ENCODE results near the gene KIF2A.

Gene KIF2A

DNA sequence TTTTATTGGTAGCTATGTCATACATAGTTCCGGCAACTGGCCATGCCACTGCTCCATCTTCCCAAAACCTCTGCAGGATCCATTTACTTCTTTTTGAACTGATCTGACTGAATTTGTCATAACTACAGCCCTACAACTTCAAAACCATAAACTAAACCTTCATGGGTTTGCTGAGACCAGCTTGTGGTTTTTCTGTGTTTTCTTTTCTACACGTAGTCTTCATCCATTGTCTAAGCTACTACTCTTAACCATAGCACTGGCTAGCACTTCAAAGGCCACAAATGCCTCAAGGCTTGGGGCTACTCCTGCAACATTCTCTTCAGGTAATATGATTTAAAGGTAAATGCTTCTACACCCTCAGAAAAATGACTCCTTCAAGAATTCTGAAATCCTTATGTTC lies 9.0 kb upstream of the KIF2A start:
- no peak for DNase-seq

DNA sequence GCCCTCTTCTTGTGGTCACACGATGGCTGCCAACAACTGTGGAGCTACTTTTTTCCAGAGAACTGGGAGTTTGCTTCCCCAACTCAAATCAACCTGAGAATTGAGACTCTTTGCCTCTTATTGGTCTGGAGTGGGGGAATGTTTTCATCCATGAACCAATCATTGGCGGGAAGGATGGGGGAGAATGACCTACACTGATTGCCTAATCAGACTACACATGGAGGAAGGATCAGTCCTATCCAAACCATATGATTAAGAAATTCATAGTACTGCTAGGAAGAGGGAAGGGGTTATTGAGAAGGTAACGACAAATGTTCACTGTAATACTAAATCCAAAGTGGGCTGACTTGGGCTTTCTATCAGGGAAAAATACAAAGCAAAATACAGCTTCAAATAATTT lies 7.9 kb upstream of the KIF2A start:
- DNase-seq = no peak

DNA sequence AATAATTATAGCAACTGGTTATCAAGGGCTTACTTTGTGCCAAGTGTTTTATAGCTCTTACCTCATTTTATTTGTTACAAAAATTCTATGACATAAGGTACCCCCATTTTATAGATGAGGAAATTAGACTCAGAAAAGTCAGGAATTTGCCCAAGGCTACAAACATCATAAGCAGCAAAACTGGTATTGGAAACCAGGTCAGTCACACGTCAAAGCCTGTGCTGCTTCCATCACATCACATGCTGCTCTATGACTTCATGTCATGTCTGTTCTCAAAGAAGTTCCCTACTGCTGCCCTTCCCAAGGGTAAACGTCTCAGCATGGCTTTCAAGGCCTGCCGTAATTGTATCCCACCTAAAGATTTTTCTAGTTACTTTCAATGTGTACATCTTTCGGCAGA lies 6.9 kb upstream of the KIF2A start:
- DNase-seq = no peak

DNA sequence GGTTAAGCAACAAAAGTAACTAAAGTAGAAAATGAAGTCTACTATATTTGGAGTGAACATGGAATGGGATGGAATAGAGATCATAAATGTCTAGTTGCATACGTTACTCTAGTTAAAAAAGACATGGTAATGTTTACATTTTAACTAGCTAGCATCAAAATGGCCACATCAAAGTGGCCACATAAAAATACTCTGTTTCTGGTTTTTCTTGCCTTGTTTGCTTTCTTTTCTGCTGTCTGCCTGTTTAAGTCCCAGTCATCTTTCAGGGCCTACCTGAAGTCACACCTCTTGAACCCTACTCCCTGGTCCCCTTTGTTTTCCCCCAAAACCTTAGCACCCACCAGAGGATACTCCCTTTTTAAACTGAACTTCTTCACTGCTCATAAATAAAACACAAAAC lies 6.4 kb upstream of the KIF2A start:
- no peak for DNase-seq

DNA sequence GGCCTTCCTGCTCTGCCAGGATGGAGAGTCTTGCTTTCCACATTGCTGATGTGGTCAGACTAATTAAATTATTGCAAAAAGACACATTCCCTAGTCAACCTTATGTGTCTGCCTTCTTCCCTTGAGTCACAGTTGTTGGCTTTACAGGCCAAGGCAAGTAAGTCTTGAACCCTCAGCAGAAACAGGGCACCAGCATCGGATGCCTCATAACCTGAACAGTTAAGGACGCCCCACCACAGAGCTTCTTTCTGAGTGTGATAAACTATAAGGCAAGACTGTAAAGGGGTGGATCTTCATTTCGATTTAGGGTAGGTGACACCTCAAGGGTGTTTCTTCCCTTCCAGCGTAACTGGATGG lies 670 bp upstream of the KIF2A start:
- DNase-seq = no peak

DNA sequence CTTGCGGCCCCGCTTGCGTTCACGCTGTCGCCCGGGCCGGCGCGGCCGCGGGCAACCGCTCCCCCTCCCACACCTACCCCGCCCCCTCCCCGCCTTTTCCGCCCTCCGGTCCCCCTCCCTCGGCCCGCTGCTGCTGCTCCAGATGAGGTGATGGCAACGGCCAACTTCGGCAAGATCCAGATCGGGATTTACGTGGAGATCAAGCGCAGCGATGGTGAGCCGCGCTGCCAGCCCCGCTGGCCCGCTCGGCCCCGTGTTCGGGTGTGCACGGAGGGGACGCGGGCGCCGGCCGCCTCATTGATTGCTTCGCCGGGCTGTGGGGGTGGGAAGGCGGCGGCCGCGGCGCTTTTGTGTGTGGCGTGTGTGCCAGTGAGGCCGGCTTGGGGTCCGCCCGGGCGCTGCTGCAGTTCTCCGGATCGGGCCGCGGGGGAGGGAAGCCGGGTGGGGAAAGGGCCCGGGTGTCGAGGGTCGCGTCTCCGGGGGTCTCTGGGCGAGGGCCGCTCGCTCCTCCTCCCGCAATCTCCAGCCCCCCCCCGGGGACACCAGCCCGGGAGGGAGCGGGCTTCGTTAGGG lies 403 bp downstream of the KIF2A start:
- DNase-seq = no peak

DNA sequence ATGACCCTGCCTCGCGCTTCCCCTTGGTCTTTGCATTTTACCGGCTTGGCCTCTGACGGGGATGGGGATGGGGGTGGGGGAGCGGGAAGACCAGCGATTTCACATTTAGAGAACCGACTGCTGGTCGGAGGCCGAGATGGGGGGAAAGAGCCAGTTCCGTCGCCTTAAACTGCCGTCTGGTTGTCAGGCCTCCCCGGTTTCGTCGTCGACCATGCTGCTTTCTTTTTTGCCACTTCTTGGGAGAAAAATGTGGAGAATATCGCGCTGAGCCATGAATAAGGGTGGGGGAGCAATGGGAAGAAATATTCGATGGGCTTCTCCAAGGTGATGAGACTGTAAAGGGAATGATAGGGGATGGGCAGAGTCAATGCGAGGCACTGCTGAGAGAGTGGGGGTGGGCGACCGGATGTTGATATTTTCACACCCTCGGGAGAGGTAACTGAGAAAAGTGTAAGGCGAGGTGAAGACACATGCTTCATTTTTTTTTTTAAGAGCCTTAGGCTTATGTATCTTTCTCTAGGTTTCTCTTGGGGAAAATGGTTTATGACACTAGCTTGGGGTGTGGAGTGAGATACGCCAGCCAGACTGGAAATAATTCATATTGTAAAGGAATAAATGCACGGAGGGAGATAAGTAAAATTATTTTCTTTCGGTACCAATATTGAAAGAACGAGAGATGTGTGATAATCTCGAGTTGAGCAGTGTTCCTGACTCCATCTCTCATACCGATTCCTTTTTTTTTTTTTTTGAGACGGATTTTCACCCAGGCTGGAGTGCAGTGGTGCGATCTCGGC lies 1.1 kb downstream of the KIF2A start:
- peak; percentile 68 for DNase-seq

DNA sequence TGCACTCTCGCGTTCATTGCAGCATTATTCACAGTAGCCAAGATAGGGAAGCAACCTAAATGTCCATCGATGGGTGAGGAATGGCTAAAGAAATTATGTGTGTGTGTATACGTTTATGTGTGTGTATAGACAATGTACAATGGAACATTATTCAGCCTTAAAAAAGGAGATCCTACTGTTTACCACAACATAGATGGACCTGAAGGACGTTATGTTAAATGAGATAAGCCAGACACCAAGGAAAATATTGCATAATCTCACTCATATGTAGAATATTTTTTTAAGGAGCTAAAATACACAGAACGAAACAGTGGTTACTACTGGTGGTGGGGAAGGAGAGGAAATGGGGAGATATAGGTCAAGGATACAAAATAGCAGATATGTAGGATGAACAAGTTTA lies 2.4 kb downstream of the KIF2A start:
- peak; percentile 68 for DNase-seq

DNA sequence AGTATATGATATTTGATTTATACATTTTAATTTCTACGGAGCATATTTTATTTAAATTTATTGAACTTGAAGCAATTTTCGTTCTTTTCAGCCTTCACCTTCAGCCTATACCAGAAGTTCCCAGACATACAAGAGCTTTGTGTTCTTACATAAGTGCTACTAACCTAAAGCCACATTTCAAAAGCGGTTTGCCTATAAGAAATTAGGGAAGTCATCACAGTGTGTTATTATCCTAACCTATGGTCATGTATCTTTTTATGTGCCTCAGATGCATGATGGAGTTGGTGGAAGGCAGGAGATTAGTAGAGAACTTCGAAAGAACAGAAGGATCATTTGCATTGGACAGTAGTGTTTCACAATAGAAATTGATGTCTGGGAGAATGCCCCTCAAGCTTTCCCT lies 3.1 kb downstream of the KIF2A start:
- DNase-seq = peak; percentile 24

DNA sequence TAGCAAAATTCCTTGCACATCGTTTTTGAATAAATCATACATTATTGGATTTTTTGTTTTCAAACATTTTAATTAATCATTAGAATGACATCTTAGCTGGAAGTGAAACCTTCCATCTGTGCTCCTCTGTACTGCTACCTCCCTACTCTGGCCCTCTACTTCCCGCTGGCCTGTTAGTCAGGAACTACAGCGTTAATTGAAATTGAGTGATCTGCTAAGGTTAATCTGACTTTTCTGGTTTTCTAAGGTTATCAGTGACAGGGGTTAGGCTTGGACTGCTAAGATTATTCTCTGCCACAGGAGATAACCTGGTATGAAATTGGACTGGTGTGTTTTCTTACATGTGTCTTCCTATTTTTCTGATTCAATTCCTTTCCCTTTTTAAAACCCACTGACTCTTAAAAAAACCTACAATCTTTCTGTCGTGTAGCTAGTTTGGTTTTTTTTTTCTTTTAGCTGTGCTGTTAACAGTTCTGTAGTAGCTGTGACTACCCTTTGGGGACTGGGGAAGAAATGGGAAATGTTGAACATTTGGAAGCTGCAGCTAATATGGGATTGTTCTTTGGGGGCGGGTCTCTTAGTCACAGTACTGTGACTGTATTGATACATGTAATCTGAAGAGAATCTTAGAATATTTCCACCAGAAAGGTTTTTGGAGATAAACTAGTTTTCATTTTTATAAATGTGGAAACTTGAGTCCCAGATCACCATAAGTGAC lies 4.6 kb downstream of the KIF2A start:
- peak; percentile 82 for DNase-seq

DNA sequence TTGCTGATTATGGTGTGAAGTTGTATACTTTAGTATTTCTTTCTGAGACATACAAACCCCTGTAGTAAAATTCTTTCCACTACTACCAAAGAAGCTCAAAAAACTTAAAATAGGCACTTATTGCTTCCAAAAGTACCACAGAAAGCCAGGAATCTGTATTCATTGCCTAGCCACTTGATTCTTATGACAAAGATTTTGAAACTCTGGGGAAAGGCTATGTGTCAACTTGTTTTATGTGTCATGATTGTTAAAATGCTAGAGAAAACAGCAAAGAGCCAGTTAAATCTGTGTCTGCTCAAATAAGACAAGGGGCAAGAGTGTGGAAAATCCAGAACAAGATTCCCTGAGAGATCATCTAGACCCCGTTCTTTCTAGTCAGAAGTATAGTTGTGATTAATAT lies 6.0 kb downstream of the KIF2A start:
- no peak for DNase-seq

DNA sequence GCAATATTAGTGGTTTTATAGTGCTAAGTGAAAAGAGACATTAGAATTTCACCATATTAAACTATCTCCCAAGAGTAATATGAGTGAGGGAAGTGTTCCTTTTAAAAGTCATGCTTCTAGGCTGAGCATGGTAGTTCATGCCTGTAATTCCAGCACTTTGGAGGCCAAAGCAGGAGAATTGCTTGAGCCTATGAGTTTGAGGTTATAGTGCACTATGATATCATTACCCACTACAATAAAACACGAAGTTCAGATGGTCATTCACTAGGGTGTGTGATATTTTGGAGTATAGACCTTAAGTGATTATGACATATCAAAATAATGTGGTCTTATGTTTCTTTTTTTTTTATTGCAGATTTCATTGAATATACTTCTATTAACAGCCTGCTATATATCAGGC lies 6.7 kb downstream of the KIF2A start:
- DNase-seq = no peak

DNA sequence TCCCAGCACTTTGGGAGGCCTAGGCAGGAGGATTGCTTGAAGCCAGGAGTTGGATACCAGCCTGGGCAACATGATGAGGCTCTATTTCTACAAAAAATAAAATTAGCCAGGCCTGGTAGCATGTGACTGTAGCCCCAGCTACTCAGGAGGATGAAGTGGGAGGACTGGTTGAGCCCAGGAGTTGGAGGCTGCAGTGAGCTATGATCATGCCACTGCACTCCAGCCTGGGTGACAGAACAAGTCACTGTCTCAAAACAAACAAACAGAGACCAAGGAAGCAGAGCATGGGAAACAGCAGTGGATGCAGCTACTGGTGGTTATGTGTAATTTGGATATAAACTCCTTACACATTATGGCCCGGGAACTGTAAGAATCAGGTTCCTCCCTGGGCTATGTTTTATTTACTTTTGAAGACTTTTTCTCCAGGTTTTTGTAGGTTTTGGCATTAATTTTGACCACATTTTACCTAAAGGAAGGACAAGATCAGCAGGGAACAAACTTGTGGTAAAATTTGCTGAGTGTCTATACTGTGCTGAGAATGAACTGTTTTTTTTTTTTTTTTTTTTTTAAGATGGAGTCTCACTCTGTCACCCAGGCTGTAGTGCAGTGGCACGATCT lies 8.3 kb downstream of the KIF2A start:
- no peak for DNase-seq

DNA sequence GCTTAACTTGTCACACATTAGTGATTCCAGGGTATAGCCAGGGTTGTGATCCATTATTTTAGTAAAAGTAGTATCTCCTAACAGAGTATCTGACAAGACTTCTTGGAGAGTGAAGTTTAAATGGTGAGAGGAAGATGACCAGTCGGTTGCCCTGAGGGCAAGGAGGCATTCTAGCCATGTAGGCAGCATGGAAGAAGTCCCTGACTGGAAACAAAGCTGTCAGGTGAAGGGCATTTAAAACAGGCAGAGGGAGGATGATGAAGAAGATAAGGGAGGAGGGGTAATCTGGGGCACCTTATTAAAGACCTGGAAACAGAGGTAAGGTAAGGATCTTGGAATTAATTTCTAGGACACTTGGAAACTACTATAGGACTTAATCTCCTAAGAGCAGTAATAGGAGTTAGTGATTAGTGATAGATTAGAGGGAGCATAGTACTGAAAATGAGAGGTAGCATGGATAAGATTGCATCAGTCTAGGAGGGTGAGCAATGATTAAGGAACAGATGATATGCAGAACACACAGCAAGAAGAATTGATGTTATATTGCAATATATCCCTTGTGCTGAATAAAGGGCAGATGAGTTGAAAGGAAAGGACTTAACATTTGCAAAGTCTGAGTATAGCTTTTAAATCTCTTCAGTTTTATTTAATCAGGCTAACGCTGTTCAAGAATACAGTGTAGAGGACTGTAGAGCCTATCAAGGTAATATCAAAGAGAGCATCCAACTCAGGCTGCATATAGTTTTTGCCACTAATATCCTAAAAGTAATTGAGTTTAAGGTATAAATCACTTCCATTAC lies 9.6 kb downstream of the KIF2A start:
- DNase-seq = no peak

DNA sequence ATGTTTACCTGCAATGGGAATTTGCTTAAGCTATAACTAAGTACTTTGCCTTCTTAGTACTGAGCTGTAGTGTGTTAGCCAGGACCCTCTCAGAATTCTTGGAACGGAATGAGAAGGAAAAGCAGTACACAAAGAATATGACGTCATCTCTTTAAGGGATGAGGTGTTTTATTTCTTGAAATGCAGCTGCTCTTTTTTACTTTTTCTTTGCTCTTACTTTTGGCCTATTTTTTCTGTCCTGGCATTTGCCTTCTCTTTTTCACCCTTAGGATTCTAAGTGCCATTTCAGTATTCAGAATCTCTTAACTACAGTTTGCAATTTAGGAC lies 10.1 kb downstream of the KIF2A start:
- no peak for DNase-seq

DNA sequence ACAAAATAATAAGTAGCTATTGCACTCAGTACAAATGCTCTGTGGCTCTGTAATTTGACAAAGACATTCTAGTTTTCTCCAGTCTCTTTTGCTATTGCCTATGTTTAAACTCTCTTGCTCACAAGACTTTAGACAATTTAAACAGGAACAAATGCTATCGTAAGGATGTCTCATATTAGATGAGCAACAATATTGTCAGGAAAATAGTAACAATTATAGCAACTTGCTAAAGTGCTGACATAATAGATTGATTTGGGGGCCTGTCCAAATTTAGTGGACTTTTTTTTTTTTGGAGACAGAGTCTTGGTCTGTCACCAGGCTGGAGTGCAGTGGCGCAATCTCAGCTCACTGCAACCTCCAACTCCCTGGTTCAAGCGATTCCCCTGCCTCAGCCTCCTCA lies 11.8 kb downstream of the KIF2A start:
- DNase-seq = no peak

DNA sequence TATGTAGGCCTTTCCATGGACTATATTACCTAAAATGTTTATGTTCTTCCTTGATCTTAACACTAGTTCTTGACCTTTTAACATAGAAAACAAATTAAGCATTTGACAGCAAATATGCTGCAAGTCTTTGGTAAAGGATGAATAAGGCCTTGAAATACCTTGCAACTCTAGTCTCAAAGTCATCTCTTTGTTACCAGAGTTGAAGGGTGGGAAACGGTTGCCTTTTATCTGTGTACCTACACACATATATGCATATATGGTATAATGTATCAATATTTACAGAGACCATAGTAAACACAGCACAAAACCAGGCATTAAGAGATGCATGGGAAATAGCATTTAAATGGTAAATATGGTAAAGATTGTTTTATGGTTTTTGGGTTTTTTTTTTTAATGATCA lies 16.5 kb downstream of the KIF2A start:
- no peak for DNase-seq

DNA sequence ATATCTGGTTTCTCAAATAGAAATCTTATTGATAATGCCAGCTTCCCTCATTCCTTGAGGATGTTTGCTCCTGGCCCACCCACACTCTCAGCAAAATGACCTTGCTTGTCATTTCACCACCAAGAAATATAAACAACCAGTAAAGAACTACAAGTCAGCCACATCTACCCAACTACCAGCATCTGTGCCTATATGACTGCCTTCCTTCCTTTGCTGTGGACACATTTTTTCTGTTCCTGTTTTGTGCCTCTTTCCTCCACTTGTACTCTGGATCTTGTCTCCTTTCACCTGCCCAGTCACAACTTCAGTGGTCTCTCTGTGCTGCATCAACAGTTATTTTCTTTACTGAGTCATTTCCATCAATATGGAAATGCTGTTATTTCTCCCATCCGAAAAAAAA lies 20.3 kb downstream of the KIF2A start:
- no peak for DNase-seq

DNA sequence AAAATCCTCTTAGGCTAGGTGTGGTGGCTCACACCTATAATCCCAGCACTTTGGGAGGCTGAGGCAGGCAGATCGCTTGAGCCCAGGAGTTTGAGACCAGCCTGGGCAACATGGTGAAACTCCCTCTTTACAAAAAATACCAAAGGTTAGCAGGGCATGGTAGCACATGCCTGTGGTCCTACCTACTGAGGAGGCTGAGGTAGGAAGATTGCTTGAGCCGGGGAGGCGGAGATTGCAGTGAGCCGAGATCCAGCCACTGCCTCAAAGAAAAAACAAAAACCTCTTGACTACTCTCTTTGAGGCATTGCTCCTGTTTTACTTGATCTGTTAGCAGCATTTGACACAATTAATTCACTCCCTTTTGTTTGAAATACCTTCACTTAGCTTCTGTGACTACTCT lies 20.7 kb downstream of the KIF2A start:
- no peak for DNase-seq

DNA sequence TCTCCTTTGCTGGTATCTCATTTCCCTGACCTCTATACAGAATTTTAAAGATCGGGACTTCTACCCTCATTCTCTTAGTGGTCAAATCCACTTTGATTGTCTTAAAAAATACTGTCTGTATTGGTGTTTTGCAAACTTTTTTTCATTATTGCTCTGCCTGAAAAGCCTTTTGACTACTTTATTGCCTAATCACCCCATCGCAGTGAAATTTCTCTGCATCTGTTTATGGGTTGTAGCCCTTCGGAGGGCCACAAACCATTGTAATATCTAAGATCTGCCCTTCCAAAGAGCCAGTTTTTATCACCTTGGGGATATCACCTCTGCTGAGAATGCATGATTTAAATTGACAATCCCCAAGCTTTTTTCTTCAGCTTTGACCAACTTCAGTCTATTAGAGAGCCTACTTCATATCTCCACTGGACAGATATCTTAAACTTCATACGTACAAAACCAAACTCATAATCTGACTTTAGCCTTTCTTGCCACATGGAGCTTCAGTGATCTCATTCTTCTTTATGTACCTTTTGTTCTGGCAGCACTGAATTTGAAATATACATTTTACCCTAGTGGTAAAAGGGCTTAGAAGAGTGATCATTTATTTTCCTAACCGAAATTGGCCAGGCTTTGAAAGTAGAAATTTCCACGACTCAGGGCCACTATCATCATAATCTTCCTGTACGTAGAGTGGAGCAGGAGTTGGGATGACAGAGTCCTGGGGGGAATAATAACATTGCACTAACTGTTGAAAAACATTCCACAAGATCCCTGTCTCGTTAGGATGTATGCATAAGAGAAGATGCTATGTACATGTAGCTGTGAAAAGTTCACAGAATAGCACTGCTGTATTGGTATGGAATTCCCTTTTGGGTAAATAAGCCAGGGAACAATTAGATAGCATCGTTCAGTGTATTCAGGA lies 21.4 kb downstream of the KIF2A start:
- peak; percentile 63 for DNase-seq

DNA sequence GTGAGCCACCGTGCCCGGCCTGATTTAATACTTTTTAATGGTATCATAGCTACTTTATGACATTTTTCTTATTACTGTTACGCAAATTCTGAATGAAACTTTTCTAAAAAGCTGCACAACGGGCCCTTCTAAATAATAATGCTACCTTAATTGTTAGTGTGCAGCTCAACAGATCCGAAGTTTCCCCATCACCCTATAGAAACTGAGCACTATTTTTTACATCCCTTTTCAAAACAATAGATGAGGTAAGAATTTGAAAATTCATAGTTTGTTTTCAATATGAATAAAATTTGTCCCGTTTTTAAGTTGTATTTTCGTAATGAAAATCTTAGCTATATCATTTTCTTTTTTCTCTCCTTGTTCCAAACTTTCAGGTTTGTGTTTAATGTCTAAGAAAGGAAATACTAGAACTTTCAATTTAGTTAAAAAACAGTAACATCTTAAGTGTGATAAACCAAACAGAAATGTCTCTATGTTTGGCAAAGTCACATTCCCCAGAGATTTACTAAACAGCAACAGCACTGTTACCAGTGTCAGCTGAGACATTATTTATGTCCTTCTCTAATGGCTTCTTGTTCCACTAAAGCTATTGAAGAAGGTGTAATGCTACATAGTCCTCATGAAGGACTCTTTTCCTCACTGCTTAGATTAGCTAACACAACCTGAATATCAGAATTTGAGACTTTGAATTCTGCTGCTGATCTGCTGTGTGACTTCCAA lies 22.9 kb downstream of the KIF2A start:
- DNase-seq = no peak

DNA sequence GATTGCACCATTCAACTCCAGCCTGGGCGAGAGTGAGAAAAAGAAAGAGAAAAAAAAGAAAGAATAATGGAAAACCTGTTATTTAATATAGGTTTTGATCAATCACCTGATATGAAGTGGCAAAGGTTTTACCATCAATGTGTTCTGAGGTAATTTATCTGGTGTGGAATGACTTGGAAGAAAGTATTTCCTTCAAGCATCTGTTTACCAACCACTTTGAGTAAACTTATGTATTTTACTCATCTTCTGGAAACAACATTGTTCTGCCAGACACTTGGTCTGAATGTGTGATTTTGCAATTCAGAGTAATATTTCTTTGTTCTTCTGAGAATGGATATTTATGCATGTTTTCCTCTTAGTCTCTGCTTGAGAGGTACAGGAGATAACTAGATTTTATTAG lies 24.3 kb downstream of the KIF2A start:
- DNase-seq = no peak

Measured in OCI-M1 (cell line).